ENCODE measurements around the gene TUBA1A.

- TF ChIP-seq, protein P1, sequence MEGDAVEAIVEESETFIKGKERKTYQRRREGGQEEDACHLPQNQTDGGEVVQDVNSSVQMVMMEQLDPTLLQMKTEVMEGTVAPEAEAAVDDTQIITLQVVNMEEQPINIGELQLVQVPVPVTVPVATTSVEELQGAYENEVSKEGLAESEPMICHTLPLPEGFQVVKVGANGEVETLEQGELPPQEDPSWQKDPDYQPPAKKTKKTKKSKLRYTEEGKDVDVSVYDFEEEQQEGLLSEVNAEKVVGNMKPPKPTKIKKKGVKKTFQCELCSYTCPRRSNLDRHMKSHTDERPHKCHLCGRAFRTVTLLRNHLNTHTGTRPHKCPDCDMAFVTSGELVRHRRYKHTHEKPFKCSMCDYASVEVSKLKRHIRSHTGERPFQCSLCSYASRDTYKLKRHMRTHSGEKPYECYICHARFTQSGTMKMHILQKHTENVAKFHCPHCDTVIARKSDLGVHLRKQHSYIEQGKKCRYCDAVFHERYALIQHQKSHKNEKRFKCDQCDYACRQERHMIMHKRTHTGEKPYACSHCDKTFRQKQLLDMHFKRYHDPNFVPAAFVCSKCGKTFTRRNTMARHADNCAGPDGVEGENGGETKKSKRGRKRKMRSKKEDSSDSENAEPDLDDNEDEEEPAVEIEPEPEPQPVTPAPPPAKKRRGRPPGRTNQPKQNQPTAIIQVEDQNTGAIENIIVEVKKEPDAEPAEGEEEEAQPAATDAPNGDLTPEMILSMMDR (IDR thresholded peaks at IDR 0.05): no peak
- no peak for TF ChIP-seq POLR2A (IDR thresholded peaks at IDR 0.05)
- no peak for TF ChIP-seq POLR2AphosphoS5 (IDR thresholded peaks at IDR 0.05)
Observed at GRCh38 chr12:49165114-49165513, 23.8 kb downstream of the TUBA1A start.
